Erythroblast (primary cell): ENCODE measurements around the gene EVA1C.

ENCODE experiments used
- GATA1 ChIP-seq: IDR thresholded peaks from 2 replicates; pipeline ENCODE4 v1.6.1; 2011; ENCODE audit warnings: low read depth, mild to moderate bottlenecking, control low read depth, low read length, moderate library complexity
- POLR2A ChIP-seq: IDR thresholded peaks from 2 replicates; pipeline ENCODE4 v1.6.1; 2011; ENCODE audit warnings: mild to moderate bottlenecking, low read length

DNA sequence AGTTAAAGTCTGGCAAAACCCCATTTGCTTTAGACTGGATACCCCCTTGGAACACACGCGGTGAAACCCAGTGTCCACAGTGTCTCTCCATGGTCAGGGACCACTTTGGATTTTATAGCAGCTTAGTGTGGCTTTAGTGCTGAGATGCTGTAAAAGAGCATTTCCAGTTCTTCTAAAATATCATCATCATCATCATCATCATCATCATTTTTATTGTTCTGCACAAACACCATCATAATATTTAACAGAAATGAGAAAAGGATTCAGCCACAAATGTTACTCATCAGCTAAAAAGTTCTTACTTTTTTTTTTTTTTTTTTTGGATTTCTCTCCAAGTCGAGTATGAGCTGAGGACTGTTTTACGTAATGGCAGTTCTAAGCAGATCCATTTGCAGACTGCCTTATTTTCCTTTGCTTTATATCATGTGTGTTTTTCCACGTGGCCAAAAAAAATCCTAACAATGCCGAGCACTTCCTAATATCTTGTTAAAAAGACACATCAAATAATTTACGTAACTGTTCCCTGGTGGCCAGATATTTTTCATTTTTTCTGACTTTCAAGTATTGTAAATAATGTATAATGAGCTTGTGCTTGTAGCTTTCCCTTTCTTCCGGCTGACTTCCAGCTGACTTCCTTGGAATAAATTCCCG, 62.8 kb downstream of the EVA1C start:
- TF ChIP-seq POLR2A: no peak
- no peak for TF ChIP-seq GATA1
